OCI-LY1 (cell line): ENCODE measurements around the gene SYT7.

Source experiments
- CTCF ChIP-seq: fragments of 200-600 bp; sonication (generic), shearing (Covaris generic); IDR thresholded peaks from 2 replicates; pipeline ENCODE4 v1.5.1; 2017; ENCODE audit warnings: mild to moderate bottlenecking, antibody characterized with exemption, low read length, moderate library complexity, mixed read lengths
- EZH2 ChIP-seq: fragments of 200-600 bp; sonication (generic), shearing (Covaris generic); IDR thresholded peaks from 2 replicates; pipeline ENCODE4 v1.8.0; 2017; ENCODE audit warnings: borderline replicate concordance, mixed run types, mild to moderate bottlenecking, antibody characterized with exemption, low read length, moderate library complexity, mixed read lengths

- TF ChIP-seq CTCF (no peak), EZH2 (no peak)
These were observed 94.8 kb downstream of the SYT7 start for GRCh38 chr11:61486011-61486620.
